C4-2B (cell line): ENCODE results near the gene TSR2.
"Not testable (repeated sequence)": the region's sequence is repeated elsewhere in the genome, so short reads cannot be mapped to it uniquely, and the experiment has no call there.

Source experiments
- H3K27ac ChIP-seq: fragments of 450-650 bp; 2 replicates; pipeline ENCODE4 v1.5.1; 2017
- CTCF ChIP-seq: fragments of 450-650 bp; conservative IDR thresholded peaks from 2 replicates; pipeline ENCODE4 v1.5.1; 2017; ENCODE audit warnings: mild to moderate bottlenecking
- ZFX ChIP-seq: fragments of 450-650 bp; IDR thresholded peaks from 2 replicates; pipeline ENCODE4 v1.6.1; 2017

TSR2 gene

GRCh38 chrX:54479136-54480111 lies 39.2 kb downstream of the TSR2 start:
- TF ChIP-seq CTCF (no peak), ZFX (no peak)
- no peak overlapping the region for H3K27ac ChIP-seq

- no peak overlapping the region for H3K27ac ChIP-seq
- no peak for TF ChIP-seq ZFX
- no peak for TF ChIP-seq CTCF
Observed at GRCh38 chrX:54482839-54483593, 42.8 kb downstream of the TSR2 start.

GRCh38 chrX:54483946-54484345 lies 43.7 kb downstream of the TSR2 start:
- no peak overlapping the region for H3K27ac ChIP-seq
- no peak for TF ChIP-seq ZFX
- no peak for TF ChIP-seq CTCF

GRCh38 chrX:54484666-54485065 lies 44.5 kb downstream of the TSR2 start:
- H3K27ac ChIP-seq, result no peak overlapping the region

GRCh38 chrX:54489819-54490218 lies 49.6 kb downstream of the TSR2 start:
- H3K27ac ChIP-seq, result not testable (repeated sequence)

More at GRCh38 chrX:54484666-54485065, 44.5 kb downstream of the TSR2 start:
- TF ChIP-seq ZFX (no peak), CTCF (no peak)

- no peak overlapping the region for H3K27ac ChIP-seq
- TF ChIP-seq CTCF (no peak), ZFX (no peak)
Observed at GRCh38 chrX:54492340-54492739, 52.1 kb downstream of the TSR2 start.

- no peak overlapping the region for H3K27ac ChIP-seq
- TF ChIP-seq CTCF (no peak), ZFX (no peak)
Observed at GRCh38 chrX:54494166-54494988, 54.2 kb downstream of the TSR2 start.
